Lower leg skin (tissue), 4 donors: ENCODE data around the gene MT1B. TPM values are rescaled to one million over a fixed set of nuclear protein-coding genes. Genes with fewer than 3 reads are reported as not detected.

Source experiments
- DNase-seq, 2 donors: peaks; one replicate each; pipeline ENCODE4 v3.0.0-alpha.2; 2019; ENCODE audit warnings: low spot score in 2 of 2
- H3K4me3 ChIP-seq: fragments of 200-600 bp; sonication (generic); 2 replicates; pipeline ENCODE4 v1.5.1; 2017; ENCODE audit warnings: mild to moderate bottlenecking, low read depth; ENCODE audit not compliant: poor library complexity, severe bottlenecking
- CTCF ChIP-seq, 3 donors: fragments of 450-650 bp; IDR thresholded peaks; one replicate each; pipeline ENCODE4 v1.5.1; 2016; ENCODE audit warnings: antibody characterized with exemption in 3 of 3, mild to moderate bottlenecking in 3 of 3, moderate library complexity in 2 of 3
- POLR2A ChIP-seq, 2 donors: fragments of 450-650 bp; IDR thresholded peaks; one replicate each; pipeline ENCODE4 v1.6.1; 2016 to 2017; ENCODE audit warnings: antibody characterized with exemption in 2 of 2, mild to moderate bottlenecking in 1 of 2, moderate library complexity in 1 of 2
- WGBS, 2 donors: methylation state at CpG; one replicate each; pipeline ENCODE4 v1.1.5; 2018; 5-methylcytosine and 5-hydroxymethylcytosine counted together
- intact Hi-C: fragments of 100-400 bp; cut with DNase I; formaldehyde crosslinking; loops from one replicate; pipeline ENCODE4 v1.15.0; 2023; ENCODE audit warnings: low total_unique reads
- total RNA-seq, 4 donors: library from RNA; depleted of rRNA; stranded (reverse); fragments of >200 nt; gene quantifications; one replicate each; pipeline ENCODE4 v1.1.0, GENCODE V29; 2016

The MT1B gene
- total RNA-seq, 4 donors from 2014 or later: not detected

GRCh38 chr16:56606476-56607108, 45.1 kb upstream of the MT1B start:
- no peak overlapping the region for H3K4me3 ChIP-seq
- WGBS, 2 donors: 14 to 18% methylated on average over 8 of the region's 8 CpGs
- TF ChIP-seq POLR2A (IDR thresholded peaks at IDR 0.05) (no peak), CTCF (IDR thresholded peaks at IDR 0.05) (no peak)
- DNase-seq: peak in 1 of 2 donors; percentile 78
- intact Hi-C loops: loop anchor here (10.0 kb wide), 2 partner anchors 78 to 92 kb away; partner anchors contain the start of gene MT1X

- TF ChIP-seq POLR2A (IDR thresholded peaks at IDR 0.05) (no peak), CTCF (IDR thresholded peaks at IDR 0.05) (no peak)
- no peak overlapping the region for H3K4me3 ChIP-seq
- intact Hi-C loops: loop anchor here (10.0 kb wide), 2 partner anchors 78 to 92 kb away; partner anchors contain the start of gene MT1X
- peak; percentile 91 to 98 for DNase-seq
- 7 to 13% methylated on average over 14 of the region's 14 CpGs for whole genome bisulfite sequencing, 2 donors
These were observed 44.5 kb upstream of the MT1B start for GRCh38 chr16:56607109-56607618.

GRCh38 chr16:56607675-56608042, 44.0 kb upstream of the MT1B start:
- WGBS, 2 donors: 22 to 35% methylated on average over 2 of the region's 2 CpGs
- intact Hi-C loops: loop anchor here (10.0 kb wide), 2 partner anchors 77 to 93 kb away; partner anchors contain the start of gene MT1X
- TF ChIP-seq POLR2A (IDR thresholded peaks at IDR 0.05) (no peak), CTCF (IDR thresholded peaks at IDR 0.05) (no peak)
- DNase-seq: no peak
- no peak overlapping the region for H3K4me3 ChIP-seq

- WGBS, 2 donors: 2 to 4% methylated on average over 28 to 32 of the region's 62 CpGs
- H3K4me3 ChIP-seq: peak within 1 kb of the TSS; percentile 67
- peak; percentile 94 to 99 for DNase-seq
- intact Hi-C loops: loop anchor here (10.0 kb wide), 2 partner anchors 77 to 93 kb away; partner anchors contain the start of gene MT1X
- peak in 1 of 3 donors; percentile 22 for TF ChIP-seq CTCF (IDR thresholded peaks at IDR 0.05)
- TF ChIP-seq POLR2A (IDR thresholded peaks at IDR 0.05): peak in 1 of 2 donors; percentile 36
These were observed 43.4 kb upstream of the MT1B start, which contains the start of gene MT2A for GRCh38 chr16:56608043-56608875. MT2A (plus strand) TSS chr16:56608584; CDS start chr16:56608656, 72 bp downstream.

- WGBS, 2 donors: 0% methylated on average over 20 to 21 of the region's 21 CpGs
- TF ChIP-seq POLR2A (IDR thresholded peaks at IDR 0.05) (no peak), CTCF (IDR thresholded peaks at IDR 0.05) (no peak)
- DNase-seq: no peak
- intact Hi-C loops: loop anchor here (10.0 kb wide), 2 partner anchors 76 to 94 kb away; partner anchors contain the start of gene MT1X
- H3K4me3 ChIP-seq: peak overlapping the region; percentile 67
These were observed 42.7 kb upstream of the MT1B start for GRCh38 chr16:56608876-56609462.
